Stimulated activated CD8-positive, alpha-beta memory T cell treated with anti-CD3 and anti-CD28 coated beads, Interleukin-4, amount 100 ng/mL, for 4 hours (primary cell): ENCODE data around the gene ACSL5.

ENCODE experiments used
- DNase-seq, 2 donors: peaks; one replicate each; pipeline ENCODE4 v3.0.0-alpha.2; 2020; ENCODE audit warnings: low read depth in 2 of 2, low spot score in 1 of 2

Gene ACSL5

DNA sequence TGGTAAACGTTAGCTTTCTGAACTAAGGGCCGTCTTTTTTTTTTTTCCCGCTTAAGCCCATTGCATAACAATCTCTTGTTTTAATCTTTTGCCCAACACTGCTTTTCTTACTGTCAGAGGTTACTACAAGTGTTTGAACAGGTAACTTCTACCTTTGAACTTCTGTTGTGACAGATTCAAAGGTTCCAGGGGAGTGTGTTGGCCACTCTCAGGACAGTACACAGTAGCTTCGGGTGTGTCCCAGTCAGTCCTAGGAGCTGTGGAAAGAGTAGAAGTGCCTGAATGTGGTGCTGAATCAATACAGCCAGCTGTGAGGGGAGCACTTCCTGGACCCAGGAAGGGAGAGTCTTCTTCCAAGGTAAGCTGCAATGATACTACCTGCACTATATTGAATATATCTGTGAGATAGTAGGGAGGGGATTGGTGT, at the start of gene ACSL5:
Gene ACSL5, plus strand, starts transcription at position 205 of the 427 bp plus-strand sequence. CDS start 20,831 bp downstream, outside the sequence.
- no peak for DNase-seq

GRCh38 chr10:112327678-112328077, 46.2 kb upstream of the ACSL5 start:
- no peak for DNase-seq

DNA sequence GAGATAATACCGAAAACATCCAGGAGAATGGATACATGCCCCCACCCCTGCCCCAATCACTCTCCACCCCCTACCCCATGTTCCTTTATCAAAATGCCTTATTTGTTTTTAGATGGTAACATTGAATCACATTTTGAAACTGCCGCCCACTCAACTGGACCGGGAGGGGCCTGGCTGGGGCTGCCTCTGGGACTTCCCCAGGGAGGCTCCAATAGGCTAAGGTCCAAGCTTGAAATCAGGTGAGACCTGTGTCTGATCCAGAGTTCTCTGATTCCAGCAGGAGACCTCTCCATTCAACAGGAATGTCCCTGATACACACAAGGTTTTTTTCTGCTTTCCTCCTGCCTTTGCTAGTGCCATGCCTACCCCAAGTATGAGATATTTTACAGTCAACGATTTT, 43.8 kb upstream of the ACSL5 start:
- no peak for DNase-seq

DNA sequence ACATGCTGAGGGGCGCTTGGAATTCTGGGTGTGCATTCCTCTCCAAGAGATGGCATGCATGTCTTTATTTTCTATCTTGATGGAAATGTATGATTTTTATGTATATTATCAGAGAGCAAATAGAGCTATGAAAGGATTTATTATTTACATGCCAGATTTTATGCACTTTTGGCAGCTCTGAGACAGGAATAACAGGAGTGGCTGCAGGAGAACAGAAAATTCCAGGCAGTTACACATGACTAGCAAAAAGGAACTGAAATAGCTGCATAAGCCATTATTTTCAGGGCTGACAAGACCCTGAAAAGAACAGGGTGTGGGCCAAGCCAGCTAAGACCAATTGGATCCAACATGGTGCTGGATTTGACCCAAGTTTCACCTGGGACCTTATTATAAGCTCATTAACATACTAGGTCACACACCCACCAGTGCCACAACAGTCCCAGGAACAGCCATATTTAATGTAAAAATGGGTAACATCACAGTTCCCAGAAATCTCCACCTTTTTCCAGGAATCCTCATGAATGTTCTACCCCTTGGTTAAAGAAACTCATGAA, 43.2 kb upstream of the ACSL5 start:
- no peak for DNase-seq

GRCh38 chr10:112332022-112332421, 41.9 kb upstream of the ACSL5 start:
- no peak for DNase-seq

DNA sequence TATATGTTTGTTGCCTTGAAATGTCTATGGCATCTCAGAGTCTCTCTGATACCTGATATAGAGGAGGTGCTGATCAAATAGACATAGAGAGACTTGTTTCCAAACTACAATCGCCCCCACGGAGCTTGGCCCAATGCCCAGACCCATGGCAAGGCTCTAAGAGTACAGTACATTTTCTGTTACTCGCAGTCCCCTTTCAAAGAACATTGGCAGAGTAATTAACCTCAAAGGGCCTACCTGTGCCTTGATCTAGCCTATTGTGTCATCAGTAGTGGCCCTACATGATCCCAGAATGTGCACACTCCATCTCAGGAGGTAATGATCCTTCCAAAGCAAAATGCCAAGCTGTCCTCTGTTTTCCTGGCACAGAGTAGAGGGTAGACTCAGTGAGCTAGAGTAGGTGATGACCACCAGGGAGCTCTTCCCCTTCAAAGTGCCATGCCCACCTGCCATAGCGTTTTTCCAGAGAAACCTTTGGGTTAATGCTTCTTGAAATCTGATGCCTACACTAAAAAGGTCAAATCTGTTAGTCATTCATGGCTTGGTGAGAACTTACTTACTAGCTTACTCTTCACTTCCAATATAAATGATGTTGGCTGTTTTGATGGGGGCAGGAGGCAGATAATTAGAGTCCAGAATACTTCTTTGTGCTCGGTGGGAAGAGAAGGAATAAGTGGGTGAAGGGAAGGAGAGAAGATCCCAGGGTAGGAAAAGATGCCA, 41.2 kb upstream of the ACSL5 start:
- DNase-seq: no peak

- DNase-seq: no peak
These were observed 40.5 kb upstream of the ACSL5 start for GRCh38 chr10:112333452-112333851.

DNA sequence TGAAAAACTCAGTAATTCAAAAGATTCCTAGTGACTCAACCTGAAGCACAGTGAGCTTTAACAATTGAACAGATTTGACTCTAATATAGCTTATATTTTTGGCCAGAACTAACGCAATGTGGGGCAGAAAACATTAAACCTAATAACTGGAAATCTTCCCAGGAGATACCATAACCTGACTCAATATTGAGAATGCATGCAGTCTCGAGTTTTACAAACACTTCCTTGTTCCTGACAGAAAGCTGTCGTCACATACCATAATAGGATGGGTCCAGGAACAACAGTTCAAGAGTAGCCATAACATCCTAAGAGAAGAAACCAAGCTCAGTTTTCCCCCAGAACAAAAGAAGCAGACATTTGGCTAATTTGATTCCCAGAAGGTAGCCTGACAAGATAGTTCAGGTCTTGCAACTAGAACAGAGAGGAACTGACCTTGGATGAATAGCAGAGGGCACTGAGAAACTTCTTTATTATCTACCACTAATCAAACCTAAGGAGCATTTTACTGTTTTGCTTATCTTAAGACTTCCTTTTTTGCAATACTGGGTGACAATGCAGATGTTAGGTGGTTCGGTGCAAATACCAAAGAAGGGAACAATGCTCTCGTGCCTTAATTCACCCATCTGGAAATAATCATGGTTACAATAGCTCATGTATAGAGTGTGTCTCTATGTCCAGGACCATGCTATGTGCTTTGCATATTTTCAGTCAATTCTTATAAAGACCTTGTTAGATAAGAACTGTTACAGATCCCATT, 38.6 kb upstream of the ACSL5 start:
- DNase-seq: no peak

GRCh38 chr10:112335868-112336265, 38.0 kb upstream of the ACSL5 start:
- no peak for DNase-seq

GRCh38 chr10:112336556-112337201, 37.2 kb upstream of the ACSL5 start:
- no peak for DNase-seq

DNA sequence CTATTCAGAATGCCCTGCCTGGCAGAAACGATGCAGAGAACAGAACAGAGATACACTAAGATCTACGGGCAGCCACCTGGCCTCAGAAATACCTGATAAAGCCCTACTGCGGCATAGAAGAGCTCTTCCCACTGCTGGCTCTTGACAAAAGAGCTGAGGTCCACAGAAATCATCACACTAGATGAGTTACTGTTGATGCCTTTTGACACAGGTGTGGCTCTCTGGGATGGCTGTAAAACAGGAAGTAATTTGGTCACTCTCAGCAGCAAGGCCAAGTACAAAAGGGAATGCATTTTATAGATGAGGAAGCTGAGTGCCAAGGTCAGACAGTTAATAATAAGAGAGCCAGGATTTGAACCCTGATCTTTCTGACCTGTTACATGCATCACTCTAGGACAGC, 35.0 kb upstream of the ACSL5 start:
- DNase-seq: no peak

DNA sequence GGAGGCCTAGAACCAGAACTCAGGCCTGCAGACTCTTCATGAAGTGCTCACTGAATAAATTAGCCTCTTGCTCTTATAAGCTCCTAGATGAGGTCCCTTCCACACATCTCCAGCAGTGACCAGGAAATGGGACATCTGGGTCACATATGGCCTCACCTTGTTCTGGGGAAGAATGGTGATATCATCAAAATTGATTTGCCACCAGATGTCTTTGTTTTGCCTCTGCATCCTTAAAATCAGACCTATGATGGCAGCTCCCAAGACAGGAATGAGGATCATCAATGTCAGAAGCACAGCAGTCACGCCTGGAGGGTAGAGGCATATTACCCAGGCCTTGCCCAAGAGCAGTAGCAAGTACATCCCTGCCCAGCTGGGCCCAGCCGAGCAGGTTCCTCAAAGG, 33.3 kb upstream of the ACSL5 start:
- no peak for DNase-seq

DNA sequence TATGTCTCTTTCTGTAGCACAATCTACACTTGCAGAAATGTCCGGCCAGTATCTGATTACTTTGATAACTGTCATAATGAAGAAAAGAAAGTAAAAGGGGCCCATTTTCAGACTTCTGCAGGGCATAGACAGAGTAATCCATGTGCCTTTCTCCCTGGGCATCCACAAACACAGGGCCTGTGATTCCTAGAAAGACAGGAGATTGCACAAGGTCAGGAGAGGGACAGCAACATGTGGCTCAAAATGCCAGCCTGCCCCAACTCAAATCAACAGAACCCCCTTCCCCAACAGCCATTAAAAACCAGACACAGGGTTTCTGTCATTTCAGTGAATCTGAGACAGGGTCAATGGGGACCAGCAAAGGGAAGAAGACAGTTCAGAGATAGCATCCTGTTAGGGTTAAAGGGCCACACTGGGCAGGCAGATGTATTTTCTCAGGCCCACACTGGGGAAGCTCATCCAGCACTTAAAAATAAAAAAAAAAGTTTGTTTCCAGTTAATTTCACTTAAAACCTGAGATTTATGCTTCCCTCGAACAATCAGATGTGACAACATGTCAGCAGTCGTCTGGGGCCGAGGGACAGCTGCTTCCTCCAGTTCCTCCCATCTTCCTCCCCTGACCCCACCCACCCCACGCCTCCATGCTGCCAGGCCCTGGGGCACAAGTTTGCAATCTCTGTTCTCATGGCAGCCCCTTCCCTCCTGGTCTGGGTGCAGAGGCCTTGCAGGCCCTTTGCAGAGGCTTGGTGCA, 30.7 kb upstream of the ACSL5 start:
- DNase-seq: no peak

- DNase-seq: no peak
These were observed 29.7 kb upstream of the ACSL5 start for GRCh38 chr10:112344261-112344660.

DNA sequence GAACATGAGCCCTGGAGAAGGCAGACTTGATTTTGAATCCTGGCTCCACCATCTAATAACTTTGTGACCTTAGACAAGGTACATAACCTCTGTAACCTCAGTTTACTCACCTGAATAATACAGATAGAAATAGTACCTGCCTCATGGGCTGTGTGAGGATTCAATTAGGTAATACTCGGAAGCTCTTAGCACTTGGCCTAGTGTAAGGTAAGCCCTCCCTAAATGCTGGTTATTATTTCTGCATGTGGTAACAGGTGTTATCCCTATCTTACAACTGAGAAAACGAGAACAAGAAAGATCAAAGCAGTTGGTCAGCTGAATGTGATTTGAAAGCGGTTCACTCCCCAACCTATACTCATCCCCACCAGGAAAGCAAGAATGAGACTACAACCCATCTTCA, 28.7 kb upstream of the ACSL5 start:
- DNase-seq: no peak

DNA sequence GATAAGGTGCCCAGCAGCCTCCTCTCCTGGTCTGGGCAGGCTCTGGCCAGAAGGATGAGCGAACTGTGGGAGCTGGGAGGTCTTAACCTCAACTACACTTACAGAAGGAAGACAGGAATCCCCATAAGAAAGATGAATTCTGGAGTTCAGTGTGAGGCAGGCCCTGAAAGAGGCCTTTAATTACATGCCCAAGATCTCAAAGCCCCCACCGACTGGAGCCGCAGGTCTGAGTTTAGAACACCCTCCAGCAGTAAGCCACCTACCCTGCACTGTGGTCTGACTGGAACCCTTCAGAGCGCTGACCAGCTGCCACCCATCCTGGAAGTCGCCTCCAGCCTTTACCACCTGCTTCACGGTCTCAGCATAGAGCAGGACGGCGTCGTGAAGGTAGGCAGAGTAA, 28.2 kb upstream of the ACSL5 start:
- no peak for DNase-seq

DNA sequence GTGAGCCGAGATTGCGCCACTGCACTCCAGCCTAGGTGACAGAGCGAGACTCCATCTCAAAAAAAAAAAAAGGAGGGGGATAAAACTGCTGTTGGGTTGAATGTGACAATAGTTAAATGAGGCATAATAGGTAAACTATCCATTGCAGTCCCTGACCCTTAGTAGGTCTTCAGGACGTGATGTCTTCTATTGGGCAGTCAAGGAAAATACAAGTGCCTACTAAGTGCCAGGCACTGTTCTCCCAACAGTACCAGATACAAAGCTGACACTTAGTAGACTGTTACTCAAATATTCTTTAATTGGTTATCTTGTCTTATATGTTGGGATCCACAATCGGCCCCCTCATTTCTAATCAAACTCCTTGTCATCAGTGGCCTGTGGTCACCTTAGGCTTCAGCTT, 27.1 kb upstream of the ACSL5 start:
- no peak for DNase-seq

GRCh38 chr10:112347709-112348671, 25.9 kb upstream of the ACSL5 start:
- no peak for DNase-seq

GRCh38 chr10:112348759-112349158, 25.2 kb upstream of the ACSL5 start:
- DNase-seq: no peak

- no peak for DNase-seq
These were observed 24.3 kb upstream of the ACSL5 start for GRCh38 chr10:112349521-112350085.
